GM23338 (cell line): ENCODE measurements around the gene KLF1. TPM values are rescaled to one million over a fixed set of nuclear protein-coding genes. Genes with fewer than 3 reads are reported as not detected.

Experiments used
- ATAC-seq: fragments of 200-7000 bp; cut with Tn5 transposase; 3 replicates; pipeline ENCODE4 v1.9.1; 2020
- DNase-seq: peaks from one replicate; pipeline ENCODE4 v3.0.0-alpha.2; 2015; ENCODE audit warnings: low spot score
- H2AFZ ChIP-seq: fragments of 200-600 bp; sonication (generic); 2 replicates; pipeline ENCODE4 v1.8.0; 2016; ENCODE audit warnings: antibody characterized with exemption, mild to moderate bottlenecking, moderate library complexity
- H3F3A ChIP-seq: fragments of 200-600 bp; sonication (generic); replicated peaks from 2 replicates; pipeline ENCODE4 v1.8.0; 2017; ENCODE audit warnings: antibody characterized with exemption, mixed run types, low read depth
- H3K27ac ChIP-seq: fragments of 200-600 bp; sonication (generic); 2 replicates; pipeline ENCODE4 v1.6.1; 2016; ENCODE audit warnings: low read depth
- H3K27me3 ChIP-seq: fragments of 200-600 bp; sonication (generic); 2 replicates; pipeline ENCODE4 v1.8.0; 2016; ENCODE audit warnings: mild to moderate bottlenecking, mixed run types, moderate library complexity; ENCODE audit not compliant: insufficient read depth
- H3K36me3 ChIP-seq: fragments of 200-600 bp; sonication (generic); 2 replicates; pipeline ENCODE4 v1.8.0; 2016; ENCODE audit warnings: mild to moderate bottlenecking; ENCODE audit not compliant: insufficient read depth
- H3K4me1 ChIP-seq: fragments of 200-600 bp; sonication (generic); 2 replicates; pipeline ENCODE4 v1.8.0; 2016; ENCODE audit warnings: mild to moderate bottlenecking, moderate library complexity; ENCODE audit not compliant: insufficient read depth
- H3K4me2 ChIP-seq: fragments of 200-600 bp; sonication (generic); 2 replicates; pipeline ENCODE4 v1.7.1; 2017; ENCODE audit warnings: mixed run types
- H3K4me3 ChIP-seq: fragments of 200-600 bp; sonication (generic); 2 replicates; pipeline ENCODE4 v1.6.1; 2016; ENCODE audit warnings: mixed run types
- H3K79me2 ChIP-seq: fragments of 200-600 bp; sonication (generic); replicated peaks from 2 replicates; pipeline ENCODE4 v1.8.0; 2017; ENCODE audit warnings: mild to moderate bottlenecking; ENCODE audit not compliant: insufficient read depth
- H3K9me2 ChIP-seq: fragments of 200-600 bp; sonication (generic); 2 replicates; pipeline ENCODE4 v1.8.0; 2017; ENCODE audit not compliant: insufficient read depth
- H4K20me1 ChIP-seq: fragments of 200-600 bp; sonication (generic); replicated peaks from 2 replicates; pipeline ENCODE4 v1.8.0; 2017; ENCODE audit warnings: mild to moderate bottlenecking; ENCODE audit not compliant: insufficient read depth
- H3K27ac Mint-ChIP-seq: 2 replicates; pipeline ENCODE4 v1.8.0; 2020; ENCODE audit warnings: inconsistent platforms, mild to moderate bottlenecking, moderate library complexity, mixed read lengths
- H3K27me3 Mint-ChIP-seq: 3 replicates; pipeline ENCODE4 v1.8.0; 2022; ENCODE audit warnings: low read depth, mild to moderate bottlenecking, moderate library complexity, mixed read lengths, inconsistent platforms; ENCODE audit not compliant: insufficient read depth, poor library complexity
- H3K36me3 Mint-ChIP-seq: 3 replicates; pipeline ENCODE4 v1.8.0; 2021; ENCODE audit warnings: low read depth, mild to moderate bottlenecking, inconsistent platforms, moderate library complexity, mixed read lengths
- H3K4me1 Mint-ChIP-seq: 3 replicates; pipeline ENCODE4 v1.8.0; 2020; ENCODE audit warnings: mild to moderate bottlenecking, inconsistent platforms, mixed read lengths
- H3K4me3 Mint-ChIP-seq: 3 replicates; pipeline ENCODE4 v1.8.0; 2021; ENCODE audit warnings: moderate library complexity, mild to moderate bottlenecking, inconsistent platforms, mixed read lengths
- H3K9me3 Mint-ChIP-seq: 3 replicates; pipeline ENCODE4 v1.8.0; 2020; ENCODE audit warnings: moderate library complexity, mild to moderate bottlenecking, inconsistent platforms, mixed read lengths
- CREB1 ChIP-seq: fragments of 250-450 bp; sonication (Bioruptor Pico); IDR thresholded peaks from 2 replicates; pipeline ENCODE4 v1.5.0; 2020; ENCODE audit warnings: low read depth, mild to moderate bottlenecking, moderate library complexity
- CTCF ChIP-seq, 2 experiments: fragments of 200-600 bp in 1 of 2; sonication (generic) in 1 of 2; conservative IDR thresholded peaks; 2 replicates each; pipeline versions ENCODE4 v1.5.1 to v1.6.1; 2016 to 2017; ENCODE audit warnings: antibody characterized with exemption in 2 of 2, low read depth in 2 of 2, mild to moderate bottlenecking in 2 of 2, moderate library complexity in 1 of 2
- ETS1 ChIP-seq: IDR thresholded peaks from 2 replicates; pipeline ENCODE4 v1.6.1; 2016; ENCODE audit warnings: antibody characterized with exemption
- EZH2 ChIP-seq: fragments of 200-600 bp; sonication (generic); IDR thresholded peaks from one replicate; pipeline ENCODE4 v1.8.0; 2017; ENCODE audit warnings: antibody characterized with exemption, mild to moderate bottlenecking, low read depth; ENCODE audit not compliant: unreplicated experiment
- EZH2phosphoT487 ChIP-seq: fragments of 200-600 bp; sonication (generic); IDR thresholded peaks from one replicate; pipeline ENCODE4 v1.8.1; 2018; ENCODE audit warnings: antibody characterized with exemption; ENCODE audit not compliant: unreplicated experiment
- JUNB ChIP-seq: IDR thresholded peaks from one replicate; pipeline ENCODE4 v1.6.1; 2016; ENCODE audit warnings: antibody characterized with exemption; ENCODE audit not compliant: unreplicated experiment
- NANOG ChIP-seq: IDR thresholded peaks from 2 replicates; pipeline ENCODE4 v1.6.1; 2016; ENCODE audit warnings: antibody characterized with exemption, borderline replicate concordance
- POLR2AphosphoS5 ChIP-seq: IDR thresholded peaks from 2 replicates; pipeline ENCODE4 v1.6.1; 2016; ENCODE audit warnings: antibody characterized with exemption, low read depth
- REST ChIP-seq: IDR thresholded peaks from one replicate; pipeline ENCODE4 v1.6.1; 2018; ENCODE audit warnings: antibody characterized with exemption; ENCODE audit not compliant: unreplicated experiment
- STAT1 ChIP-seq: IDR thresholded peaks from one replicate; pipeline ENCODE4 v1.6.1; 2016; ENCODE audit warnings: antibody characterized with exemption; ENCODE audit not compliant: unreplicated experiment
- ZNF114 ChIP-seq: fragments of 250-450 bp; sonication (Bioruptor Pico); IDR thresholded peaks from 2 replicates; pipeline ENCODE4 v1.5.0; 2020; ENCODE audit warnings: mild to moderate bottlenecking, moderate library complexity
- ZNF331 ChIP-seq: fragments of 250-450 bp; sonication (Bioruptor Pico); IDR thresholded peaks from 2 replicates; pipeline ENCODE4 v1.5.0; 2020; ENCODE audit warnings: low read depth, mild to moderate bottlenecking, moderate library complexity
- ZNF462 ChIP-seq: fragments of 250-450 bp; sonication (Bioruptor Pico); IDR thresholded peaks from 2 replicates; pipeline ENCODE4 v1.5.0; 2020; ENCODE audit warnings: mild to moderate bottlenecking, moderate library complexity
- polyA plus RNA-seq: library from polyadenylated mRNA; unstranded; fragments of >200 nt; fragmentation: Nextera tagmentation; extraction: Ambion mirVana; gene quantifications from 2 replicates; pipeline ENCODE4 v1.2.1, GENCODE V29; 2016
- total RNA-seq: library from RNA; depleted of rRNA; stranded (reverse); fragments of >200 nt; shearing (Covaris generic); gene quantifications from 2 replicates; pipeline ENCODE4 v1.2.3, GENCODE V29; 2014

The KLF1 gene
- total and polyA plus RNA-seq, 2 experiments from 2014 or later, result 0.74 to 1.1 TPM

- peak overlapping the region; percentile 90; the same call in 2 of the 3 replicates for H3K4me3 Mint-ChIP-seq
- Histone ChIP-seq H3K4me3 (no peak overlapping the region), H3K4me1 (peaks cover 3% of the 10 kb centered on the region; the same call in 1 of the 2 replicates), H2AFZ (no peak overlapping the region), H3F3A (peaks cover 26% of the 10 kb centered on the region), H3K36me3 (no peaks in the 10 kb centered on the region), H3K9me2 (no peaks in the 10 kb centered on the region; the same call in 1 of the 2 replicates), H3K27ac (no peak overlapping the region), H3K4me2 (no peak overlapping the region), H3K27me3 (peaks cover 23% of the 10 kb centered on the region), H4K20me1 (no peaks in the 10 kb centered on the region), H3K79me2 (no peaks in the 10 kb centered on the region)
- H3K4me1 Mint-ChIP-seq, result peaks cover 17% of the 10 kb centered on the region
- H3K27me3 Mint-ChIP-seq, result peaks cover 32% of the 10 kb centered on the region
- TF ChIP-seq REST, result no peak
- TF ChIP-seq EZH2, result no peak
- no peak for TF ChIP-seq CTCF (conservative IDR thresholded peaks at IDR 0.05; ENCODE audit: low read depth in 2 of 2)
- no peak for TF ChIP-seq ZNF331 (CRISPR knock-in tag)
- TF ChIP-seq STAT1, result no peak
- no peak for TF ChIP-seq JUNB
- no peak for TF ChIP-seq ETS1
- TF ChIP-seq POLR2AphosphoS5, result no peak
- no peak for TF ChIP-seq ZNF114 (CRISPR knock-in tag)
- TF ChIP-seq CREB1 (CRISPR knock-in tag), result no peak
- TF ChIP-seq ZNF462 (CRISPR knock-in tag), result no peak
- no peak for TF ChIP-seq NANOG
- TF ChIP-seq EZH2phosphoT487, result no peak
- ATAC-seq (no peak), DNase-seq (no peak)
- peaks cover 22% of the 10 kb centered on the region for H3K9me3 Mint-ChIP-seq
- peaks cover 19% of the 10 kb centered on the region for H3K36me3 Mint-ChIP-seq
- H3K27ac Mint-ChIP-seq, result no peak overlapping the region
Measured at GRCh38 chr19:12882589-12882988, 4.4 kb downstream of the KLF1 start.
